ENCODE measurements around the gene PRKCH. TPM values are rescaled to one million over a fixed set of nuclear protein-coding genes. Genes with fewer than 3 reads are reported as not detected.

Gene PRKCH
- total RNA-seq, 1 experiment from 2014 or later, result 49.5 TPM

DNA sequence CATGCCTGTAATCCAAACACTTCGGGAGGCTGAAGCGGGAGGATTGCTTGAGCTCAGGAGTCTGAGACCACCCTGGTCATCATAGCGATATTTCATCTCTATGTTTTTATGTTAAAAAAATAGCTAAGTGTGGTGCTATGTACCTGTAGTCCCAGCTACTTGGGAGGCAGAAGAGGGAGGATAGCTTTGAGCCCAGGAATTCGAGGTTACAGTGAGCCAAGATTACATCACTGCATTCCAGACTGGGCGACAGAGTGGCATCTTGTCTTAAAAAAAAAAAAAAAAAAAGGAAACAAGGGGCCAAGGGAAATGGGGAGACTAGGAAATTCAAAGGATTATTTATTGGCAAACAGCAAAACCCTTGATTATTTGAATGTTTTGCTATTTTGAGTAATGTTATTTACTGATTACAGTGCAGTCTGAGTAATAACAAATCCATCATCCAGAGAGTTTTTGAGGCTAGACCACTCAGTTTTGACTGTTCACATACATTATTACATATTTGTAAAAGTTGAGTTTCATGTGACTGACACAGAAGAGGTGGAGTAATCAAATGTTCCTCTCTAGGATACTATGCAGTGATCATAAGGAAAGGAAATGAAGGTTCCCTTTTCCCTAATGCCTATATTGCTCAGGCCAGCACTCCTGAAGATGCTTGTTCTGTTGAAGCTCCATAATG lies 40.8 kb downstream of the PRKCH start:
- DNase-seq (ENCODE audit: low spot score), result no peak

GRCh38 chr14:61364243-61364642 lies 42.9 kb downstream of the PRKCH start:
- DNase-seq (ENCODE audit: low spot score), result no peak

DNA sequence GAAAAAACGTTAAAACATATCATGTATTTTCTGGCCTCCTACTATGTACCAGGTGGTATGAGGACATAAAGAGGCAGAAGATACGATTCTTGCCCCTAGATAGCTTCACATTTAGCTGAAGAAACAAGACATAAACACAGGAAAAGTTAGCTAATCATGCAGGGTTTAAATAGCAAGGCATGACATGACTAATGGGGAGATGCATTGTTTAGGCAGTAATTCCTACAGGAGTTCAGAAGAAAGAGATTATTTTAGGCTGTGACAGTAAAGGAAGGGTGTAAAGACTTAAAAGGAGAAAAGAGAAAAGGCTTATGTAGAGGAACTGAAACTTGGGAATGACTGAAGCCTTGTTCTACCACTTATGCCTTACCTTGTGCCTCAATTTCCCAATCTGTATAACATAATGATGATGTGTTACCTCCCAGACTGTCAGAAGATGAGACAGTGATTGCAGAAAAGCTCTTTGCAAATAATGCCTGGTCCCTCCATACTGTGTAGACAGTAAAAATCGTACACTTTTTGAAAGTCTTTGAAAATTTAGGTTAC lies 44.4 kb downstream of the PRKCH start:
- DNase-seq (ENCODE audit: low spot score), result no peak

GRCh38 chr14:61368114-61368710 lies 46.8 kb downstream of the PRKCH start:
- DNase-seq (ENCODE audit: low spot score), result peak; percentile 52

- no peak for DNase-seq (ENCODE audit: low spot score)
These were observed 47.5 kb downstream of the PRKCH start for GRCh38 chr14:61368781-61369453.

DNA sequence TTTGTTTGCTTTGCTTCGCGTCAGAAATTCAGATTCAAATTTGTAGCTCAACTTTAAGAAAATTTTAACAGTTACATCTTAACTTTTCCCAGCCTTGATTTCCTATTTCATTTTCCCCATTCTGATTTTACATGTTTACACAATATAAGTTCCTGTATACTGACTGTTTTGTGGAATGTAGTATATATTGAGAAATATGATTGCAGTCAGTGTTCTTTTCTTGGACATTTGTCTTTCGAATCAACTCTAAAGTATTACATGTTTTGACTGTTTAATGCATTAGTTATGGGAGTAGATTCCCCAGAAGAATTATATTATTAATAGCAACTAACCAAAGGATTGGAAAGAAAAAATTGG lies 48.1 kb downstream of the PRKCH start:
- no peak for DNase-seq (ENCODE audit: low spot score)

- DNase-seq (ENCODE audit: low spot score), result no peak
These were observed 51.0 kb downstream of the PRKCH start for GRCh38 chr14:61372379-61372778.

DNA sequence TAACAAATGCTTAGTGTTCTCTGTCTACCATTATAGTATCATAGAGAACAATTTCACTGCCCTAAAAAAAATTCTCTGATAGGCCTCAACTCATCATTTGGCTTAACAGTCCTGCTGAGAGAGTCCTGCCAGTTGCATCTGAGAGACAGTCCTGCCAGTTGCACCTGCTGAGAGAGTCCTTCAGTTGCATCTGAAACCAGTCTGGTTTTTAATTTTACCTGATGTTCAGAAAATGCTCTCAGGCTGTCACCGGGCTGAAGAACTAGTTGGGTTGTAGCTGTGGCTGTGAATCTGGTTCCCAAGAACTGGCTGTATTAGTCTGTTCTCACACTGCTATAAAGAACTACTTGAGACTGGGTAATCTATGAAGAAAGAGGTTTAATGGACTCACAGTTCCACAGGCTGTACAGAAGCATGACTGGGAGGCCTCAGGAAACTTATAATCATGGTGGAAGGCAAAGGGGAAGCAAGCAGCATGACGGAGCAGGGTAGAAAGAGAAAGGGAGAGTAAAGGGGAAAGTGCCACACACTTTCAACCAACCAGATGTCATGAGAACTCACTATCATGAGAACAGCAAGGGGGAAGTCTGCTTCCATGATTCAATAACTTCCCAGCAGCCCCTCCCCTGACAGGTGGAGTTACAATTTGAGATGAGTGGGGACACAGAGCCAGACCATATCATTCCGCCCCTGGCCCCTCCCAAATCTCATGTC lies 51.6 kb downstream of the PRKCH start:
- no peak for DNase-seq (ENCODE audit: low spot score)

GRCh38 chr14:61374284-61374683 lies 52.9 kb downstream of the PRKCH start:
- DNase-seq (ENCODE audit: low spot score), result no peak

DNA sequence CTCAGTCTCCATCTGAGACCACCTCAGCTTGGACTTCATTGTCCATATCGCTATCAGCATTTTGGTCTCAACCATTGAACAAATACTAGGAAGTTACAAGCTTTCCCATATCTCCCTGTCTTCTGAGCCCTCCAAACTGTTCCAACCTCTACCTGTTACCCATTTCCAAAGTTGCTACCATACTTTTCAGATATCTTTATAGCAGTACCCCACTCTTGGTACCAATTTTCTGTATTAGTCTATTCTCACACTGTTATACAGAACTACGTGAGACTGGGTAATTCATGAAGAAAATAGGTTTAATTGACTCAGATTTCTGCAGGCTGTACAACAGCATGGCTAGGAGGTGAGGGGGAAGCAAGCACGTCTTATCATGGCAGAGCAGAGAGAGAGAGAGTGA lies 53.8 kb downstream of the PRKCH start:
- no peak for DNase-seq (ENCODE audit: low spot score)

GRCh38 chr14:61376314-61376713 lies 54.9 kb downstream of the PRKCH start:
- DNase-seq (ENCODE audit: low spot score), result no peak

- DNase-seq (ENCODE audit: low spot score), result no peak
These were observed 56.4 kb downstream of the PRKCH start for GRCh38 chr14:61377749-61378148.

- DNase-seq (ENCODE audit: low spot score), result no peak
These were observed 58.3 kb downstream of the PRKCH start for GRCh38 chr14:61379639-61380184.

GRCh38 chr14:61380984-61381383 lies 59.6 kb downstream of the PRKCH start:
- no peak for DNase-seq (ENCODE audit: low spot score)

DNA sequence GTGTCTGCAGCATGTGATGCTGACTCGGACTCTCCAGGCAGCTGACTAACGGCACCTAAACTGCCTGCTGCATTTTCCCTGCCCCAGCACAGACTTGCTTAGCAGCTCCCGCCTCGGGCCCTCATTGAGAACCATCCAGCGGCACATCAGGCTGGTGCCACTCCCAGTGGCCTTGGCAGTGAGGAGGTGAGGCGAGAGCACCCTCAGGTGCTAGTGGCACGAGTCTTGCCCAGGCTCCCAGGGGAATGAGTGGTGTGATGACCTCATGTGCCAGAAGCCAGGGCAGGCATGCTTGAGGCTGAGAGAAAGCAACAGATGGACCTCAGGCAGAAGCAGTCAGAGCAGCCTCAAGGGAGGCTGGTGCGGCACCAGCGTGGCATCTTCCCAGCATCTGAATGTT lies 60.2 kb downstream of the PRKCH start:
- no peak for DNase-seq (ENCODE audit: low spot score)

- no peak for DNase-seq (ENCODE audit: low spot score)
These were observed 61.5 kb downstream of the PRKCH start for GRCh38 chr14:61382842-61383241.

DNA sequence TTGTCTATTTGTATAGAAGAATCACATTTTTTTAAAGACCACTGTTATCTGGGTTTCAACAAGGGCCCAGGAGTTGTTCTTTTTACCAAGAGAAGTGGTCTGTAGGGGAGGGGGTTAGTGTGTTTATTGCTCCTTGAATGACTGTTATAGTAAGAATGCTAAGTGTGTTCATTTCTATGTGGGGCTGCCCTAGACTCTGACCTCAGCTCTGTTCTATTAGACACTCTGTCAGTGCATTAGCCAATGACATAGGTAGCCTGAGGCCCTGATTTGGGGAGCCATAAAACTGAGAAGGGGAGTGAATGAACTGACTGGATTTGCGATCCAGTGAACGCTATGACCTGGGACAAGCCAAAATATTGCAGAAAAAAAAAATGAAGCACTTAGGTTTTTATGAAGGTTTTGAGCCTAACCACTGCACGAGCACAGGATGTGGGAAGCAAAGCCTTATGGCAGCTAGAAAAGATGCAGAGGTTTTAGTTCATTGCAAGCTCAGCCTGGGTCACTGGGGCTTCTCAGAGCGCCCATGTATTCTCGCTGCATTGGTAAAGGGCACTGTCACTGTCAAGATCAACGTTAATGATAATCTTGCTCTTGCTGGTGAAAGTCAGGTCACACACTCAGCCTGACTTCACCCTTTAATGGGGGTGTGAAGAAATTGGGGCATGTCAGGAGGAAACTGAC lies 63.8 kb downstream of the PRKCH start:
- DNase-seq (ENCODE audit: low spot score), result no peak

GRCh38 chr14:61386173-61386772 lies 64.9 kb downstream of the PRKCH start:
- DNase-seq (ENCODE audit: low spot score), result no peak

DNA sequence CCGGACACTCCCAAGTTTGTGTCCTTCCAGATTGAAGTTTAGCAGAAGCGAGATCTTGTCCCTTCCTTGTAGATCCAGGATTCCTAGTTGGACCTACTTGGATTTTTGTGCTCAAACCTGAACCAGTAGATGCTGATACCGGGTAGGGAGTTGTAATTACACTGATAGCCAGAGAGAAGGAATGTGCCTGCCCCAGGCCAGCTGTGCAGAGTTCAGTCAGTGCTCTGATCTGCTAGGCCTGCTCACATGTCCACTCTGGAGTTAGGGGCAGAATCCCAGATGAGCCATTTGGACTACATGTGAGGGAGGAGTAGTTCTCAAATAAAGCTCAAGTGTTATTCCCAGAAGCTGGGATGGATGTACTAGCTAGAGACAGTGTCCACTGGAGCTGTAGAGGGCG lies 65.7 kb downstream of the PRKCH start:
- DNase-seq (ENCODE audit: low spot score), result no peak

DNA sequence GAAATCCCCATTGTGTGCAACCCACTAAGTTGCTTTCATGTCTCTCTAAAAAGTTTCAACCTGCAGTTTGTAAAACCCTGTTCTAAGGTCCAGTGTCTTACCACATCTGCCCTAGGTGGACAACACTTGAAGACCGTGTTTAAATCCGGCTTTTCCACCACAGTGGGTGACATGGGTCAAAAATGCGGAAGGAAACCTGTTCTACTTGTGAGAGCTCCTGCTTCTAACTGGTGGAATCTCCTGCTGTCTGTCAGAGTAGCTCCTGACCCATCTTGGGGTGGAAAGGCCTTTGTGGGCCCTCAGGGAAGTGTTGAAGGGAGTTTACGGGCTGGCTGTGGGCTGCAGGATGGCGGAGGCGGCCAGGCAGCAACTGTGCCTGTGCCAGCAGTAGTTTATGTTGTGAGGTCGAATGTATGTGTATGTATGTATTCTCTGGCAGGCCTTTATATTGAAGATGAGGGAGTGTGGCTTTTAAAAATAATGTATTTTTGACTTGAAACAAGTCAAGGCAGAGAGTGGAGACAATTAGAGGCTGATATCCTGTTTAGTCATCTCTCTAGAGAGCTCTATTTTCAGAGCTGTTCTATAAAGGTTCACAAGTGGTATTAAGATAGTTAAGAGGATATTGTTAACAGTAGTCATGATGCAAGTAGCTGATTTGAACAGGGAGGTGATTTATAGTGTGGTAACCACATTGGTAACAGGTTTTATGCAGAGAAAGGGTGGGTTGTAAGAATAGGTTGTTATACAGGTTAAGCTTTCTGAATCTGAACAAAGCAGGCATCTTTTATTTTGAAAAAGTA lies 67.0 kb downstream of the PRKCH start:
- DNase-seq (ENCODE audit: low spot score), result peak; percentile 54

Data from HT-29 (cell line).